Tibial nerve (tissue), 4 donors: Measurements from ENCODE around the gene IZUMO4. TPM values are rescaled to one million over a fixed set of nuclear protein-coding genes. Genes with fewer than 3 reads are reported as not detected.
"Not testable (repeated sequence)": the region's sequence is repeated elsewhere in the genome, so short reads cannot be mapped to it uniquely, and the experiment has no call there.

ENCODE experiments used
- DNase-seq, 2 donors: peaks; one replicate each; pipeline ENCODE4 v3.0.0-alpha.2; 2019; ENCODE audit warnings: low spot score in 2 of 2
- H3K27ac ChIP-seq, 4 donors: fragments of 200-600 bp; sonication (generic) in 3 of 4; one replicate each; pipeline ENCODE4 v1.5.1; 2017 to 2019; ENCODE audit warnings: mild to moderate bottlenecking in 1 of 4
- H3K27me3 ChIP-seq, 2 donors: fragments of 200-600 bp; sonication (generic) in 1 of 2; one replicate each; pipeline versions ENCODE4 v1.5.1 to v1.6.0; 2017 to 2019
- H3K36me3 ChIP-seq, 3 donors: fragments of 200-600 bp; sonication (generic); one replicate each; pipeline ENCODE4 v1.5.1; 2018 to 2019
- H3K4me1 ChIP-seq, 4 donors: fragments of 200-600 bp; sonication (generic) in 3 of 4; one replicate each; pipeline ENCODE4 v1.5.1; 2017 to 2019
- H3K4me3 ChIP-seq, 4 donors: fragments of 200-600 bp; sonication (generic) in 3 of 4; one replicate each; pipeline ENCODE4 v1.5.1; 2017 to 2019; ENCODE audit warnings: mild to moderate bottlenecking in 1 of 4, moderate library complexity in 1 of 4
- H3K9me3 ChIP-seq, 4 donors: fragments of 200-600 bp; sonication (generic) in 3 of 4; one replicate each; pipeline ENCODE4 v1.5.1; 2017 to 2019
- CTCF ChIP-seq, 5 experiments: fragments of 200-600 bp in 3 of 5; fragments of 450-650 bp in 2 of 5; sonication (generic) in 3 of 5; IDR thresholded peaks; one replicate each; pipeline ENCODE4 v1.5.1; 2016 to 2019; ENCODE audit warnings: antibody characterized with exemption in 5 of 5, mild to moderate bottlenecking in 3 of 5, moderate library complexity in 2 of 5
- EP300 ChIP-seq, 2 donors: sonication (generic); formaldehyde crosslinking; IDR thresholded peaks; one replicate each; pipeline ENCODE4 v1.6.1; 2017; ENCODE audit warnings: antibody characterized with exemption in 2 of 2, mild to moderate bottlenecking in 1 of 2
- POLR2A ChIP-seq, 2 donors: fragments of 450-650 bp; IDR thresholded peaks; one replicate each; pipeline ENCODE4 v1.6.1; 2017; ENCODE audit warnings: antibody characterized with exemption in 2 of 2, mild to moderate bottlenecking in 2 of 2, moderate library complexity in 2 of 2
- WGBS, 2 donors: methylation state at CpG; one replicate each; pipeline ENCODE4 v1.1.5; 2018; 5-methylcytosine and 5-hydroxymethylcytosine counted together
- total RNA-seq, 4 donors: library from RNA; depleted of rRNA; stranded (reverse); fragments of >200 nt; gene quantifications; one replicate each; pipeline ENCODE4 v1.1.0, GENCODE V29; 2016

Gene IZUMO4
- total RNA-seq, 4 donors from 2014 or later = 28.6 to 46.3 (median 33.2) TPM

- Histone ChIP-seq H3K9me3 (no peaks in the 10 kb centered on the region), H3K4me1 (peaks cover 0 to 14% (median 0%) of the 10 kb centered on the region in 4 donors), H3K36me3 (peaks cover 0 to 89% (median 12%) of the 10 kb centered on the region in 3 donors), H3K27me3 (no peaks in the 10 kb centered on the region), H3K4me3 (no peak overlapping the region), H3K27ac (no peak overlapping the region)
- no peak for DNase-seq
- whole genome bisulfite sequencing, 2 donors = 88 to 90% methylated on average over 6 to 9 of the region's 21 CpGs
- no peak for TF ChIP-seq CTCF (IDR thresholded peaks at IDR 0.05)
Measured at GRCh38 chr19:2129022-2129421, 32.3 kb downstream of the IZUMO4 start.

GRCh38 chr19:2129486-2129885 lies 32.8 kb downstream of the IZUMO4 start:
- DNase-seq = no peak
- peaks cover 0 to 14% (median 0%) of the 10 kb centered on the region in 4 donors for H3K4me1 ChIP-seq
- TF ChIP-seq CTCF (IDR thresholded peaks at IDR 0.05) (no peak), POLR2A (IDR thresholded peaks at IDR 0.05) (no peak), EP300 (IDR thresholded peaks at IDR 0.05) (no peak)
- 92 to 93% methylated on average over 8 to 11 of the region's 11 CpGs for WGBS, 2 donors
- H3K27me3 ChIP-seq = no peaks in the 10 kb centered on the region
- H3K36me3 ChIP-seq = peaks cover 0 to 89% (median 12%) of the 10 kb centered on the region in 3 donors
- H3K27ac ChIP-seq = no peak overlapping the region
- H3K4me3 ChIP-seq = no peak overlapping the region
- no peaks in the 10 kb centered on the region for H3K9me3 ChIP-seq

GRCh38 chr19:2129892-2130770 lies 33.4 kb downstream of the IZUMO4 start:
- H3K27me3 ChIP-seq = no peaks in the 10 kb centered on the region
- H3K27ac ChIP-seq = no peak overlapping the region
- 94 to 96% methylated on average over 20 to 27 of the region's 28 CpGs for WGBS, 2 donors
- no peak for DNase-seq
- H3K9me3 ChIP-seq = no peaks in the 10 kb centered on the region
- H3K36me3 ChIP-seq = peaks cover 0 to 89% (median 12%) of the 10 kb centered on the region in 3 donors
- no peak overlapping the region for H3K4me3 ChIP-seq
- peaks cover 0 to 14% (median 0%) of the 10 kb centered on the region in 4 donors for H3K4me1 ChIP-seq
- TF ChIP-seq EP300 (IDR thresholded peaks at IDR 0.05) = no peak
- no peak for TF ChIP-seq POLR2A (IDR thresholded peaks at IDR 0.05)
- TF ChIP-seq CTCF (IDR thresholded peaks at IDR 0.05) = no peak

- H3K36me3 ChIP-seq = peaks cover 0 to 89% (median 9%) of the 10 kb centered on the region in 3 donors
Measured at GRCh38 chr19:2131012-2131975, 34.6 kb downstream of the IZUMO4 start.

GRCh38 chr19:2132191-2132590 lies 35.5 kb downstream of the IZUMO4 start:
- Histone ChIP-seq H3K27ac (no peak overlapping the region), H3K4me1 (peaks cover 0 to 21% (median 0%) of the 10 kb centered on the region in 4 donors), H3K4me3 (no peak overlapping the region), H3K36me3 (peaks cover 0 to 89% (median 9%) of the 10 kb centered on the region in 3 donors), H3K9me3 (no peaks in the 10 kb centered on the region), H3K27me3 (no peaks in the 10 kb centered on the region)
- TF ChIP-seq POLR2A (IDR thresholded peaks at IDR 0.05) (no peak), CTCF (IDR thresholded peaks at IDR 0.05) (no peak), EP300 (IDR thresholded peaks at IDR 0.05) (no peak)
- no peak for DNase-seq
- 93 to 94% methylated on average over 13 of the region's 14 CpGs for WGBS, 2 donors

More at GRCh38 chr19:2131012-2131975, 34.6 kb downstream of the IZUMO4 start:
- not testable (repeated sequence) for DNase-seq, H3K4me3 ChIP-seq, H3K27ac ChIP-seq, H3K27me3 ChIP-seq, H3K9me3 ChIP-seq
- 93 to 94% methylated on average over 34 to 42 of the region's 67 CpGs for WGBS, 2 donors
- peaks cover 0 to 21% (median 0%) of the 10 kb centered on the region in 4 donors for H3K4me1 ChIP-seq
